Esophagus muscularis mucosa (tissue), 4 donors: ENCODE data around the gene TYSND1. TPM values are rescaled to one million over a fixed set of nuclear protein-coding genes. Genes with fewer than 3 reads are reported as not detected.

Source experiments
- DNase-seq: peaks from one replicate; pipeline ENCODE4 v3.0.0-alpha.2; 2017; ENCODE audit errors: extremely low spot score
- H3K27ac ChIP-seq, 4 donors: fragments of 200-600 bp; sonication (generic); replicated peaks in 1 of 4; 1 replicate in 3 of 4; 2 replicates in 1 of 4; pipeline ENCODE4 v1.5.1; 2016 to 2019; ENCODE audit warnings: mild to moderate bottlenecking in 1 of 4
- H3K27me3 ChIP-seq, 4 donors: fragments of 200-600 bp; sonication (generic); one replicate each; pipeline versions ENCODE4 v1.5.1 to v1.6.0; 2016 to 2019
- H3K36me3 ChIP-seq, 4 donors: fragments of 200-600 bp; sonication (generic); one replicate each; pipeline ENCODE4 v1.5.1; 2016 to 2019
- H3K4me1 ChIP-seq, 4 donors: fragments of 200-600 bp; sonication (generic); one replicate each; pipeline ENCODE4 v1.5.1; 2016 to 2019
- H3K4me3 ChIP-seq, 4 donors: fragments of 200-600 bp; sonication (generic); 1 replicate in 2 of 4; 2 replicates in 2 of 4; pipeline ENCODE4 v1.5.1; 2016 to 2019; ENCODE audit warnings: mild to moderate bottlenecking in 4 of 4, moderate library complexity in 1 of 4
- H3K9me3 ChIP-seq, 4 donors: fragments of 200-600 bp; sonication (generic); 1 replicate in 3 of 4; 2 replicates in 1 of 4; pipeline ENCODE4 v1.5.1; 2016 to 2019
- EP300 ChIP-seq: sonication (generic); formaldehyde crosslinking; IDR thresholded peaks from one replicate; pipeline ENCODE4 v1.6.1; 2017; ENCODE audit warnings: antibody characterized with exemption
- POLR2A ChIP-seq: fragments of 450-650 bp; IDR thresholded peaks from one replicate; pipeline ENCODE4 v1.6.1; 2017; ENCODE audit warnings: antibody characterized with exemption, moderate library complexity, mild to moderate bottlenecking, low read depth
- POLR2AphosphoS5 ChIP-seq, 2 donors: sonication (generic); formaldehyde crosslinking; IDR thresholded peaks; one replicate each; pipeline ENCODE4 v1.6.1; 2017; ENCODE audit warnings: antibody characterized with exemption in 2 of 2
- WGBS: methylation state at CpG from one replicate; pipeline ENCODE4 v1.1.5; 2018; 5-methylcytosine and 5-hydroxymethylcytosine counted together
- intact Hi-C: fragments of 100-400 bp; cut with DNase I; formaldehyde crosslinking; loops from one replicate; pipeline ENCODE4 v1.15.1; 2023
- total RNA-seq, 4 donors: library from RNA; depleted of rRNA; stranded (reverse); fragments of >200 nt; gene quantifications; one replicate each; pipeline versions ENCODE4 v1.1.0 to v1.2.1, GENCODE V29; 2016
- TF ChIP-seq, protein P1 (sequence below), 3 experiments: fragments of 200-600 bp in 2 of 3; fragments of 450-650 bp in 1 of 3; sonication (generic) in 2 of 3; IDR thresholded peaks; one replicate each; pipeline ENCODE4 v1.5.1; 2017 to 2019; ENCODE audit warnings: antibody characterized with exemption in 3 of 3, mild to moderate bottlenecking in 2 of 3, moderate library complexity in 1 of 3

The TYSND1 gene
- total RNA-seq, 4 donors from 2014 or later = 6.0 to 12.2 (median 9.3) TPM

DNA sequence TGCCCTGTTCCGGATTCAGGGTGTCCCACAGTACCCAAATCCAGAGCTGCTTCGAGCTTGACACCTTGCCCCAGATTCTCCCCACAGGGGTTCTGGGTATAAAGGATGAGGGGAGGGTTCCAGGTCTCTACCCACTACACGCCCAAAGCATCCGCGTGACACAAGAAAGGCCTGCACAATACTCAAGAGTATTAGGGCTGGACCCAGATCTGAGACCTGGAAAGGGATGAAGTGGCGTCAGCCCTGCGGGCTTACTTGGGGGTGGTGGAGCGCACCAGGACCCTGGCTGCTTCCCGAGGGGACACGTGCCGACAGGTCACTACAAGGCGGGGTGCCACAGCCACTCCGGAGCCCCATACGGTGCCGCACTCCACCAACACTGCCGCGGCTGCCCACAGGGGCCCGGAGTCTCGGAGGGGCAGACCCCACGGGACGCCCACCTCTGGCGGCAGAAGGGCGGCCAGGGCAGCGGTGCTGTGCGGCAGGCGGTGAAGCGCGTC is 1.3 kb downstream of the TYSND1 start:
- Histone ChIP-seq H3K36me3 (peaks cover 0 to 21% (median 10%) of the 10 kb centered on the region in 4 donors), H3K4me3 (peak overlapping the region; percentile 69 to 93 (median 76)), H3K27ac (peak overlapping the region; percentile 87 to 97 (median 88)), H3K9me3 (no peaks in the 10 kb centered on the region), H3K4me1 (peaks cover 19 to 33% (median 26%) of the 10 kb centered on the region in 4 donors), H3K27me3 (no peaks in the 10 kb centered on the region)
- TF ChIP-seq POLR2AphosphoS5 (IDR thresholded peaks at IDR 0.05) (no peak), EP300 (no peak), POLR2A (no peak)
- TF ChIP-seq, protein P1, sequence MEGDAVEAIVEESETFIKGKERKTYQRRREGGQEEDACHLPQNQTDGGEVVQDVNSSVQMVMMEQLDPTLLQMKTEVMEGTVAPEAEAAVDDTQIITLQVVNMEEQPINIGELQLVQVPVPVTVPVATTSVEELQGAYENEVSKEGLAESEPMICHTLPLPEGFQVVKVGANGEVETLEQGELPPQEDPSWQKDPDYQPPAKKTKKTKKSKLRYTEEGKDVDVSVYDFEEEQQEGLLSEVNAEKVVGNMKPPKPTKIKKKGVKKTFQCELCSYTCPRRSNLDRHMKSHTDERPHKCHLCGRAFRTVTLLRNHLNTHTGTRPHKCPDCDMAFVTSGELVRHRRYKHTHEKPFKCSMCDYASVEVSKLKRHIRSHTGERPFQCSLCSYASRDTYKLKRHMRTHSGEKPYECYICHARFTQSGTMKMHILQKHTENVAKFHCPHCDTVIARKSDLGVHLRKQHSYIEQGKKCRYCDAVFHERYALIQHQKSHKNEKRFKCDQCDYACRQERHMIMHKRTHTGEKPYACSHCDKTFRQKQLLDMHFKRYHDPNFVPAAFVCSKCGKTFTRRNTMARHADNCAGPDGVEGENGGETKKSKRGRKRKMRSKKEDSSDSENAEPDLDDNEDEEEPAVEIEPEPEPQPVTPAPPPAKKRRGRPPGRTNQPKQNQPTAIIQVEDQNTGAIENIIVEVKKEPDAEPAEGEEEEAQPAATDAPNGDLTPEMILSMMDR (IDR thresholded peaks at IDR 0.05) = no peak
- intact Hi-C loops = loop anchor here (2.0 kb wide), 1 partner anchor 28 kb away; no protein-coding TSS in a partner anchor
- 15% methylated on average over 18 of the region's 28 CpGs for WGBS
- DNase-seq = no peak

DNA sequence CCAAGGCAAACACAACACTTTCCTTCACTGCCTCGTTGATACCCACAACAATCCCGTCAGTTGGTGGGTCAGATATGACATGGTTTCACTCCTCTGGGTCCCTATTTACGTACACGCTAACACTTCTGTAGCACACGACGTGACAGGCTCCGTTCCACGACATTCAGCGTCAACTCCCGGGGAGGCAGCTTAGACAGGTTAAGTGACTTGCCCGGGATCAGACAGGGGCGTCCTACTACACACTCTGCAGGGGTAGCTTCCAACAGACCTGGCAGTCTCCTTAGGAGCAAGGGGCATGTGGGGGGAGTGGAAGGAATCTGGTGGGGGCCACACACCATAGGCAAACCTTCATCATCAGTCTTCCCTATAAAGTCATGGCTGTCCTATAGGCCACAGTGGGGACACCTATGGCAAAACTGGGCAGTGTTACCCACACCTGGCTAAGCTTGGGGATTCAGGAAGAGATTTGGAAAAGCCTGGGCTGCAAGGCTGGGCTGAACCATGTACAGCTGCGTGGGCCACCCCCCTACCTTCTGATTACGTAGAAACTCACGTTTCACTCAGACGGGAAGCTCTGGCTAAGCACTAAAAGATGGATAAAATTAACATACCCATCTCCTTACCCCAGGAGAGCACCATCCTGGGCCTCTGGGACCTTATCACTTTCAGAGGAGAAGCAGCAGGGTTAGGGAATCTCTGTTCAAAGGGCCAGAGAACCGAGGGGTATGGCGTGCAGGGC is 2.0 kb downstream of the TYSND1 start:
- DNase-seq = no peak
- peaks cover 3 to 22% (median 9%) of the 10 kb centered on the region in 4 donors for H3K36me3 ChIP-seq
- peak overlapping the region; percentile 69 to 93 (median 76) for H3K4me3 ChIP-seq
- H3K9me3 ChIP-seq = no peaks in the 10 kb centered on the region
- peak overlapping the region; percentile 87 to 97 (median 88) for H3K27ac ChIP-seq
- H3K27me3 ChIP-seq = no peaks in the 10 kb centered on the region
- peaks cover 19 to 33% (median 26%) of the 10 kb centered on the region in 4 donors for H3K4me1 ChIP-seq
- TF ChIP-seq EP300 (no peak), POLR2A (no peak), POLR2AphosphoS5 (IDR thresholded peaks at IDR 0.05) (no peak)
- TF ChIP-seq, protein P1 (IDR thresholded peaks at IDR 0.05) = no peak
- intact Hi-C loops = loop anchor here (2.0 kb wide), 1 partner anchor 28 kb away; no protein-coding TSS in a partner anchor
- WGBS = 74% methylated on average over 16 of the region's 18 CpGs

DNA sequence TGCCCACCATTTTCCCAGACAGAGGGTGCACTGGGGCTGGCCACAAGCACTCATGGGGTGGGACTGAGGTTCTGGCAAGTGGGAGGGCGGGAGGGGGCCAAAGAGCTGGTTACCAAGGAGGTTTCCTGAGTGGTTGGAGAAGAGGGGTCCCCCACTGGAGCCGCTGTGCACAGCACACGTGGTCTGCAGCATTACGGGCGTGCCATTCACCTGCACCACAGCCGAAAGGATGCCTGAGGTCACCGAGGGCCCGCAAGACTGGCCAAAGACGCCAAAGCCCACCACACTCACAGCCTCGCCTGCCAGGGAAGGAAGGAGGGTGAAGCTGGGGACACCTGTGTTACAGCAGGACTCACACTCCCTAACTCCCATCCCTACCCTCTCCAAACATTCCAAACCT is 3.9 kb downstream of the TYSND1 start:
- H3K27ac ChIP-seq = no peak overlapping the region
- H3K9me3 ChIP-seq = no peaks in the 10 kb centered on the region
- peaks cover 9 to 20% (median 17%) of the 10 kb centered on the region in 4 donors for H3K36me3 ChIP-seq
- peaks cover 18 to 31% (median 24%) of the 10 kb centered on the region in 4 donors for H3K4me1 ChIP-seq
- no peaks in the 10 kb centered on the region for H3K27me3 ChIP-seq
- no peak for DNase-seq
- no peak overlapping the region for H3K4me3 ChIP-seq
- intact Hi-C loops = no loop called here
- no peak for TF ChIP-seq POLR2A
- TF ChIP-seq, protein P1 (IDR thresholded peaks at IDR 0.05) = no peak
- no peak for TF ChIP-seq POLR2AphosphoS5 (IDR thresholded peaks at IDR 0.05)
- TF ChIP-seq EP300 = no peak
- WGBS = 93% methylated on average over 3 of the region's 10 CpGs

DNA sequence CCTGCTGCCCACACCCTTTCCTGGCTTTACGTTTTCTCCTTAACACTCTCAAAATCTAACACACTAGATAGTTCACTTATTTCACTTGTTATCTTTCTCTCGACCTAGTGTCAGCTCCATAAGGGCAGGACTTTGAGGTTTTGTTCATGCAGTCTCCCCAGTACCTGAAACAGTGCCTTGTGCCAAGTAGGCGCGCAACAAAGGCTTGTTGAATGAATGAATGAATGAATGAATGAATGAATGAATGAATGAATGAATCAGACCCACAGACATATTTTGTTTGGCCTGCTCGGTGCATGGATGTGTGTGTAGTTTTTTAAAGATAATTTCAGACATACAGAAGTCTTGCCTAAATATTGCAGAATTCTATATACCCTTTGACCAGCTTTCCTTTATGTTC is 6.2 kb downstream of the TYSND1 start:
- 91% methylated on average over 5 of the region's 5 CpGs for WGBS

More for the DNA sequence above, 6.2 kb downstream of the TYSND1 start:
- H3K9me3 ChIP-seq = no peaks in the 10 kb centered on the region
- H3K4me1 ChIP-seq = peaks cover 10 to 19% (median 14%) of the 10 kb centered on the region in 4 donors
- DNase-seq = no peak
- H3K4me3 ChIP-seq = no peak overlapping the region
- H3K27ac ChIP-seq = no peak overlapping the region
- intact Hi-C loops = no loop called here
- H3K27me3 ChIP-seq = no peaks in the 10 kb centered on the region
- H3K36me3 ChIP-seq = peaks cover 9 to 20% (median 17%) of the 10 kb centered on the region in 4 donors
- no peak for TF ChIP-seq EP300
- TF ChIP-seq, protein P1 (IDR thresholded peaks at IDR 0.05) = no peak
- no peak for TF ChIP-seq POLR2AphosphoS5 (IDR thresholded peaks at IDR 0.05)
- TF ChIP-seq POLR2A = no peak
